HT1080 (cell line): ENCODE results near the gene STAT2. TPM values are rescaled to one million over a fixed set of nuclear protein-coding genes. Genes with fewer than 3 reads are reported as not detected.
"Not testable (repeated sequence)": the region's sequence is repeated elsewhere in the genome, so short reads cannot be mapped to it uniquely, and the experiment has no call there.

Experiments
- DNase-seq: peaks from one replicate; pipeline ENCODE4 v3.0.0-alpha.2; 2015; ENCODE audit warnings: low read depth
- polyA plus RNA-seq, 2 experiments: library from polyadenylated mRNA; depleted of rRNA; stranded (reverse); fragments of >200 nt; gene quantifications; 2 replicates each; pipeline ENCODE4 v1.2.3, GENCODE V29; 2015
- total RNA-seq: library from RNA; depleted of rRNA; stranded (reverse); fragments of >200 nt; shearing (Covaris generic); gene quantifications from 2 replicates; pipeline ENCODE4 v1.2.3, GENCODE V29; 2014; rRNA removed

Gene STAT2
- total RNA-seq: 32.7 and 33.1 TPM in 2 replicates
- 13.9 and 21.5 TPM in 2 replicates for polyA plus RNA-seq (2015; cell fraction: cytosol; rRNA removed)
- 128 and 146 TPM in 2 replicates for polyA plus RNA-seq (2015; cell fraction: nucleus; rRNA removed)

DNA sequence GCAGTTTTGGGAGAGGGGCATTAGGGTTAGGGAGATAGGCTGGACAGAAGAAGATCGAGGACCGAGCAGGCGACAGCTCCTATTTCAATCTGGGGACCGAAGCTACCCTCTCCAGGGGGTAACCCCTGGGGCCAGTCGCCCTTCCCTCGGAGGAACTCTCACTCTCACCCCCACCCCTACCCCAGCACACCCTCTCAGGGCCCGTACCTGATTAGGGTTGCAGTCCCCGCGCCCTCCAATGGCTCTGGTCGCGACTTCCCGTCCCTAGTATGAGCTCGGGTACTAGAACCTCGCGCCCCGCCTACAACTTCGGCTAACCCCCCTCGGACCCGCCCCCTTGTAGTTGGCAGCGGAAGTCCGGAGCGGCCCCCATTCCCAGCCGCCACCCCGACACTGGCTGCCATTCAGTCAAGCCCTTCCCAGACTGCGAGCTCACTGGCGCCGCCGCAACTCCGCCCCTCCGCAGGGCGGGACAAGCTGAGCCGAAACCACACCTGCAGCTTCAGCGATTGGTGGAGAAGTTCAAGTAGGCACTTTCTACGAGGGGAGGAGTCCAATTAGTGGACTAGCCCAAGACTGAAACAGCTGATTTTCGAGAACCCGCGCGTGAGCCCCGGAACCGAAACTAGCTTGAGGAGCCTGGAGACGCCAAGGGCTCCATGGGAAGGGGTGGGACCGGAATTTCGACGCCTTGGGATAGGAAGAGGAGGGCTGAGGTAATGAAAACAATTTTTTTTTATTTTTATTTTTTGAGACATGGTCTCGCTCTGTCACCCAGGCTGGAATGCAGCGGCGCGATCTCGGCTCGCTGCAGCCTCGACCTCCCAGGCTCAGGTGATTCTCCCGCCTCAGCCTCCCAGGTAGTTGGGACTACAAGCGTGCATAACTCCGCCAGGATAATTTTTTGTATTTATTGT, at the start of gene STAT2:
TSS of gene STAT2 (minus strand) at position 257 of the 917 bp plus-strand sequence. CDS start 3,536 bp downstream, outside the sequence.
- peak; percentile 100 for DNase-seq

DNA sequence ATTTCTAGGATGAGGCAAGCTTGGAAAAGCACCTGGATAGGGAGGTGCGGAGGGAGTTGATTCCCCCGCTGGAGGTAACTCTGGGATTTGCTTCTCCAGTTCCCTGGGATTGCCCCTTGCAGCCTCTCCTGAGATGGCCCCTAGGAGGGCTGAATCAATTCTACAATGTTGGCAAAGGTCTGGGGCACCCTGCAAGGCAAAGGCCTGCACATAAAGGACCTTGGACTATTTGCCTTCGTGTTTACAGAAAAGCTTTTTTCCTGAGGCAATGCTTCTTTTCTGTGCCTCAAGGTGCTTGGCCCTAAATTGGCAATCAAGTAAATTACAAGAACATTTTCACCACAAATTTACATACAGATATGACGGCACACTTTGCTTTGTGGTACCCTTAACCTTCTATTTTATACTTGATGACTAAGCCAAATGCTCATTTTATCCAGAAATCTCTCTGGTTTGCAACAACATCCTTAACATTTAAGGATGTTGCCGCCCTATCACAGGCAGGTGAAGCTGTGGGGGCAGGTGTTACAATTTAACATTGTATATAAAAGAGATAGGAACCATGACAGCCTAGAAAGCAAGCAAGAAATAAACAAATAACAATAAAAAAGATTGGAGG, 49.0 kb upstream of the STAT2 start:
- DNase-seq: no peak

DNA sequence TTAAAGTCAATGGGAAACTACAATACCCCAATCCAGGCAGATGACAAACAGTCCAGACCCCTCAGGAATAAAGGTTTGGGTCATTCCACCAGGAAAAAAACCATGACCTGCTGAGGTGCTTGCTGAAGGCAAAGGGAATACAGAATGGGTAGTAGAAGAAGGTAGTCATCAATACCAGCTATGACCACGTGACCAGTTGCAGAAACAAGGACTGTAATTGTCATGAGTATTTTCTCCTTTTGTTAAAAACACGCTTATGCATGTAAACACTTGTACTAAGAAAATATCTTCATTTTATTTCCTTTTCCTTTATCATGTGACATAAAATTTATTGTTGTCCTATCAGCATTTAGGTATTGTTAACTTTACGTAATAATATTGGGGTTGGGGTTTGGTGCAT, 44.3 kb upstream of the STAT2 start:
- not testable (repeated sequence) for DNase-seq

DNA sequence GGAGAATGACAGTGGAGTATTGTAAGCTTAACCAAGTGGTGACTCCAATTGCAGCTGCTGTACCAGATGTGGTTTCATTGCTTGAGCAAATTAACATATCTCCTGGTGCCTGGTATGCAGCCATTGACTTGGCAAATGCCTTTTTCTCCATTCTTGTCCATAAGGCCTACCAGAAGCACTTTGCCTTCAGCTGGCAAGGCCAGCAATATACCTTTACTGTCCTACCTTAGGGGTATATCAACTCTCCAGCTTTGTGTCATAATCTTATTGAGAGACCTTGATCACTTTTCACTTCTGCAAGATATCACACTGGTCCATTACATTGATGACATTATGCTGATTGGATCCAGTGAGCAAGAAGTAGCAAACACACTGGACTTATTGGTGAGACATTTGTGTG, 41.7 kb upstream of the STAT2 start:
- DNase-seq: not testable (repeated sequence)

DNA sequence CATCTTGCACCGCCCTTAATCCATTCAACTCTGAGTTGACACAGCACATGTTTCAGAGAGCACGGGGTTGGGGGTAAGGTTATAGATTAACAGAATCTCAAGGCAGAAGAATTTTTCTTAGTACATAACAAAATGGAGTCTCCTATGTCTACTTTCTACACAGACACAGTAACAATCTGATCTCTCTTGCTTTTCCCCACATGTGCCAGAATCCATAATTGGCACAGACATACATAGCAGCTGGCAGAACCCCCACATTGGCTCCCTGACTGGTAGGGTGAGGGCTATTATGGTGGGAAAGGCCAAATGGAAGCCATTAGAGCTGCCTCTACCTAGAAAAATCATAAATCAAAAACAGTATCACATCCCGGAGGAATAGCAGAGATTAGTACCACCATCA, 41.2 kb upstream of the STAT2 start:
- not testable (repeated sequence) for DNase-seq

DNA sequence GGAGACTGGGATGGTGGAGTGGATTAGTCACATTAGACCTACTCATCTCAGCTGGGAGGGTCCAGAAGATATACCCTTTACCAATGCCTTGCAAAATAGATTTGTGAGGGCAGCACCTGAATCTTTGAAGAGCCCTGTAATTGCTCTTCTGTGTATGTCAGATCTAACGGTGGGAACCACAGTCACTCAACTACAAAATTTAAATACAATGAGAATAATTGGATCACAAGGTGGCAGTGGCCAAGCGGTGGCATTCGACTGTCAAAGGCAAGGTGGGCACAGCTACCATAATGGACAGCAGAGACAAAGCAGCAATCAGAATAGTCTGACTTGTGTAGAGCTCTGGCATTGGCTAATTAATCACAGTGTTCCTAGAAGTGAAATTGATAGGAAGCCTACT, 39.6 kb upstream of the STAT2 start:
- not testable (repeated sequence) for DNase-seq

DNA sequence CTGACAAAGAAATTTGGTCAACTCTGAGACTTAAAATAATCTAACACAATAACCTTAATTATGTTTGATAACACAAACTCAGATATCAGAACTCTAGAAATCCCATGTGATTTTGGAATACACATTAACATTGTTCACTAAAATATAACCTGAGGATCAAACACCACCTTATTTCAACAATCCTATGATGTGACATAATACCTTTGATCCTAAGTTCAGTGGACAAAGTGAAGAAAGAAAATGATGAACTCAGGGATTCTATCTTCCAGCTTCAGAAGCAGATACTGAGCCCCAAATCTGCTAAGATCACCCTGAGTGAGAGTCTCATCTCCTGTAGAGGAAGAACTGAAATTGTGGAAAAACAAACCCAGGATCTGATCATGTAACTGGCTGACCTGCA, 38.4 kb upstream of the STAT2 start:
- no peak for DNase-seq

DNA sequence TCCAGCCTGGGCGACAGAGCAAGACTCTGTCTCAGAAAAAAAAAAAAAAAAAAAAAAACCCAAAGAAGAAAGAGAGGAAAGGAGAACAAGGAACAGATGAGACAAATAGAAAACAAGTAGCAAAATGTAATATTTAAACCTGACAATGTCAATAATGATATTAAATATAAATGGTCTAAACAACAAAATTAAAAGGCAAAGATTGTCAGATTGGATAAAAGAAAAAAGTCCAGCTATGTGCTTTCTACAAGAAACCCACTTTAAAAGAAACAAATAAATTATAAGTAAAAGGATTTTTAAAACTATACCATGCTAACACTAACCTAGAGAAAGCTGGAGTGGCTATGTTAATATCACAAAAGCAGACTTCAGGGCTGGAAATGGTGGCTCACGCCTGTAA, 32.4 kb upstream of the STAT2 start:
- DNase-seq: no peak

DNA sequence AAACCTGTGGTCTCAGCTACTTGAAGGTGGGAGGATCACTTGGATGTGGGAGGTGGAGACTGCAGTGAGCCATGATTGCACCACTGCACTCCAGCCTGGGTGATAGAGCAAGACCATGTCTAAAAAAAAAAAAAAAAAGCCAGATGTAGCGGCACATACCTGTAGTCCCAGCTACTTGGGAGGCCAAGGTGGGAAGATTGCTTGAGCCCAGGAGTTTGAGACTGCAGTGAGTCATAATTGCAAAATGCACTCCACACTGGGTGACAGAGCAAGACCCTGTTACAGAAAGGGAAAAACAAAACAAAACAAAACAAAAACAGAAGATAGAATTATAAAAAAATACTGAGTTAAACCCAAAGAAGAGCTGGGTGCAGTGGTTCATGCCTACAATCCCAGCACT, 31.8 kb upstream of the STAT2 start:
- DNase-seq: no peak

DNA sequence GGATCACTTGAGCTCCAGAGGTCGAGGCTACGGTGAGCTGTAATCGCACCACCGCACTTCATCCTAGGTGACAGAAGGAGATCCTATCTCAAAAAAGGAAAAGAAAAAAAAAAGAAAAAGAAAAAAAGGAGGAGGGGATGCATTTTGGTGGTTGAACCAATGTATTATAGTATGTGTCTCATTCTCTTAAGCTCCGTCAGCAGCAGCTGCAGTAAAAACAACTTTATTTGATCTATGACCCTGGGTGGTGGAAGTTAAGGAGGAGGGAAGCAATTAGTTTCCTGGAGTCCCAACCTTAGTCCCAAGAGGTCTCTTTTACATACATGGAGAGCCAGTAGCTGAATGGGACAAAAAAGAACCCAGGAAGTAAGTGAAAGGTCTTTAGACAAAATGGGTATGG, 29.5 kb upstream of the STAT2 start:
- no peak for DNase-seq

DNA sequence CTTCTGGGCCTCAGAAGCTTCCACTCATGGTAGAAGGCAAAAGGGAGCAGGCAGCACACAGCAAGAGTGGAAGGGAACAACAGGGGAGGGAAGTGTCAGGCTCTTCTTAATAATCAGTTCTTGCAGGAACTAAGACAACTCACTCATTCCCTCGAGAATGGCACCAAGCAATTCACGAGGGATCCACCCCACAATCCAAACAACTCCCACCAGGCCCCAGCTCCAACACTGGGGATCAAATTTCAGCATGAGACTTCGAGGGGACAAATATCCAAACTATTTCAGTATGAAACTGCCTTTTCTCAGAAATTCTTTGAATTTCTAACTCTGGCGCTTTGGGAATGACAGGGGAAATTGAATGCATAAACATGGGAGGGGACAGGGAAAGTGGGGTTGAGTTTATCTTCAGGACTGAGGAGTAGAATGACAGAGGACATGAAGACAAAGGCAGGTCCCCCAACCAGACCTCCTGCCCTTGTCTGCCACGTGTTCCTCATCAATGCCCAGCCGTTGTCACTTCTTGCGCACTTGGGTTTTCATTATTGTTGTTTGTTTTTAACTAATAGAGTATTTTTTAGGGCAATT, 27.3 kb upstream of the STAT2 start:
- DNase-seq: no peak

DNA sequence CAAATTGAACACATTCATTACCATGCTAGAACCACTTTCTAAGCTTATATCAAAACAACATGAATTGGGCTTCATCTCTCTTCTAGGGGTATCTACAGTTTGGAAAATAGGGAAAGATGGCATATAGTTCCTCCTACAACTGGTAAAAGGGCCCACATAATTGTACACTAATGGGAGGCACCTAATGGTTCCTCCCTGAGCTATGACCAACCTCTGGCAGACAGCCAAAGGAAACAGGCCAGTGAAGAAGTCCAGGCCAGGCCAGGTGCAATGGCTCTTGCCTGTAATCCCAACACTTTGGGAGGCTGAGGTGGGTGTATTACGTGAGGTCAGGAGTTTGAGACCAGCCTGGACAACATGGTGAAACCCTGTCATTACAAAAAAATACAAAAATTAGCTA, 26.0 kb upstream of the STAT2 start:
- DNase-seq: no peak

DNA sequence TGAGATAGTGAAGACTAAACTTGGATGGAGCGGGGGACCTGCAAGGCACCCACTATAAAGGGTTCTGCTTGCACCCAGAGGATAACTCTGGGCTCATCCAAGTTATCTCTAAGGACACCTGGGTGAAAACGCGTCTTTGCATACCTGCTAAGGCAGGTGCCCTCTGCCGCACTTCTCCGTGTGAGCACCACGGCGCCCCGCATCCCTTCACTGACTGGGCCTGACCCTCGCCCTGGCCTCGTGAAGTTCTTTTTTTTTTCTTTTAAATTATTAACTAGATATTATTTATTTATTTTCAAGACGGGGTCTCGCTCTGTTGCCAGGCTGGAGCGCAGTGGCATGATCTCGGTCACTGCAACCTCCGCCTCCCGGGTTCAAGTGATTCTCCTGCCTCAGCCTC, 22.7 kb upstream of the STAT2 start:
- DNase-seq: no peak

DNA sequence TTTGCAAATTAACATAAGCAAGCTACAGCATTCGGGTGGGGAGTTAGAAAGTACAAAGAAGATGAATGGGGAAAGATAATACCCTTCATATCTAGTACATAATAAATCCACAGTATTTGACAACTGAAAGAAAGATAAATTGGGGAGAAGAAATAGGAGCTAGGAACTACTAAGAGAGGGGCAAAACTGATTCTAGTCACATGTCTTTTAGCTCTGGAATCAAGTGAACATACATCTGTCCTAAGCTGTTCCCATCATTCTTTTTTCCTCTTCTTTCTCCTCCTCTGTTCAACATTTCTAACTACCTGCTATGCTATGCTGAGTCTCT, 18.0 kb upstream of the STAT2 start:
- DNase-seq: no peak

DNA sequence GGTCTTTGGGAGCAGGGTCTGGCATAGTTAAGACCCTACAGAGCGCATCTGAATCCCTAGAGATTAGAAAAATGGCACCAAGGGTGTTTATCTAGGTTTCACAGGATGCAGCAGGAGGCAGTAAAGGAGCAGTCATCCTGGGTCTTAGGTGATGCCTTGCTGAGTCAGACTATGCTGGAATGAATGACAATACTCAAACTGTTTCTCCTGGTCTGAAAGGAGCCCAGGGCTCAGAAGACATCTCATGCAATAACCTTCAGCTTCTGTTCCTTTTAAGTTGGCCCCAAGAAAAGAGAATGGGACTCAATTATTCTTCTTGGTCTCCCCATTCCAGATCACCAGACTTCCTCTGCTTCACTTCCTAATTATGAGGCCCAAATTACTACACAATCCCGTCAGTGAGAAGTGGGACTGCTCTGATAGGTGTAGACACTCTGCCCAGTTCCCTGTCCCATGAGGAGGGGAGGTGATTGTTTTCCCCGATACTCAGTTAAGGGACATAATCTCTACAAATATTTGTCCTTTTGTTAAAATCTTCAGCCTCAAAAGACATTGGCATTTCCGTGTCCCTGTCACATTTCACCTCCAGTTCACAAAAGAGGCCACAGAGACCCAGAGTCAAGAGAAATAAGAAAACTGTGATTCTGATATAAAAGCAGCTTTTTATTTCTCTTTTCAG, 17.5 kb upstream of the STAT2 start:
- peak; percentile 60 for DNase-seq

DNA sequence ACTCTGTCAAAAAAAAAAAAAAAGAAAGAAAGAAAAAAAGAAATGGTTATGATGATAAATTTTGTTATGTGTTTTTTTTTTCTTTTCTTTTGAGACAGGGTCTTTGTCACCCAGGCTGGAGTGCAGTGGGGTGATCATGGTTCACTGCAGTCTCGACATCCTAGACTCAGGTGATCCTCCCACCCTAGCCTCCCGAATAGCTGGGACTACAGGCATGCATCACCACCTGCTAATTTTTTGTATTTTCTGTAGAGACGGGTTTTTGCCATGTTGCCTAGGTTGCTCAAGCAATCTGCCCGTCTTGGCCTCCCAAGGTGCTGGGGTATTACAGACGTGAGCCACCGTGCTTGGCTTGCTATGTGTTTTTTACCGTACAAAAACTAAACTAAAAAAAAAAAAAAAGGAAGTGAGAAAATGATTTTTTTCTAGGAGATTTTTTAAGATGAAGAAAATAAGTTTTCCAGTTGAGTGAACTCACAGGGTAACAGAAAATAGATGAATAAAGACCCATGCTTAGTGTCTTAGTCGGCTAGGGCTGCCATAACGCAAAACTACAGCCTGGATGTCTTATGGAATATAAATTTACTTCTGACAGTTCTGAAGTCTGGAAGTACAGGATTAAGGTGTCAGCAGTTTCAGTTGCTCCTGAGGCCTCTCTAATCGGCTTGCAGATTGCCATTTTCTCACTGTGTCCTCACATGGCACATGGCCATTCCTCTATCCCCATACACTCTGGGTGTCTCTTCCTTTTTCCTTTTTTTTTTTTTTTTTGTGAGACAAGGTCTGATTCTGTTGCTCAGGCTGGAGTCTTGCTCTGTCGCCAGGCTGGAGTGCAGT, 15.9 kb upstream of the STAT2 start:
- no peak for DNase-seq

DNA sequence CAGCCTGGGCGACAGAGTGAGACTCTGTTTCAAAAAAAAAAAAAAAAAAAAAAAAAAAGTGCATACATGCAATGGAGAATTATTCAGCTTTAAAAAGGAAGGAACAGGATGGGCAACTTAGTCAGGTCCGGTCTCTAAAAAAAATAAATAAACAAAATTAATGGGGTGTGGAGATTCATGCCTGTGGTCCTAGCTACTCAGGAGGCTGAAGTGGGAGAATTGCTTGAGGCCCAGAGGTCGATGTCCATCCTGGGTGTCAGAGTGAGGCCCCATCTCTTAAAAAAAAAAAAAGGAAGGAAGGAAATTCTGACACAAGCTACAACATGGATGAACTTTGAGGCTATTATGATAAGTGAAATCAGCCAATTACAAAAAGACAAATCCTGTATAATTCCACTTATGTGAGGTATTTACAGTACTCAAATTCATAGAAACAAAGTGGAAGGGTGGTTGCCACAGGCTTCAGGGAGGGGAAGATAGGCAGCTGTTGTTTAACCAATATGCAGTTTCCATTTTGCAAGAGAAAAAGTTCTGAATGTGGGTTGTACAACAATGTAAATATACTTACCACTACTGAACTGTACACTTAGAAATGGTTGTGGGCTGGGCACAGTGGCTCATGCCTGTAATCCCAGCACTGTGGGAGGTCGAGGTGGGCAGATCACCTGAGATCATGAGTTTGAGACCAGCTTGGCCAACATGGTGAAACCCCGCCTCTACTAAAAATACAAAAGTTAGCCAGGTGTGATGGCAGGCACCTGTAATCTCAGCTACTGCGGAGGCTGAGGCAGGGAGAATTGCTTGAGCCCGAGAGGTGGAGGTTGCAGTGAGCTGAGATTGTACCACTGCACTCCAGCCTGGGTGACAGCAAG, 15.1 kb upstream of the STAT2 start:
- DNase-seq: no peak

DNA sequence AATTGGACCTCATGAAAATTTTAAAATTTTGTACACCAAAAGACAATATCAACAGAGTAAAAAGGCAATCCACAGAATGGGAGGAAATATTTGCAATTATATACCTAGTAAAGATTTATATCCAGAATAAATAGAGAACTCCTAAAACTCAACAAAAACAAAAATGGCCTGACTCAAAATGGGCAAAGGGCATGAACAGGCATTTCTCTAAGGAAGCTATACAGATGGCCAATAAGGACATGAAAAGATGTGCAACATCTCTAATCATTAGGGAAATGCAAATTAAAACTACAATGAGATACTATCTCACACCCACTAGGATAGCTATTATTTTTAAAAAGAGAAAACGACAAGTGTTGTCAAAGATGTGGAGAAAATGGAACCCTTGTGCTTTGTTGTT, 13.6 kb upstream of the STAT2 start:
- DNase-seq: no peak

DNA sequence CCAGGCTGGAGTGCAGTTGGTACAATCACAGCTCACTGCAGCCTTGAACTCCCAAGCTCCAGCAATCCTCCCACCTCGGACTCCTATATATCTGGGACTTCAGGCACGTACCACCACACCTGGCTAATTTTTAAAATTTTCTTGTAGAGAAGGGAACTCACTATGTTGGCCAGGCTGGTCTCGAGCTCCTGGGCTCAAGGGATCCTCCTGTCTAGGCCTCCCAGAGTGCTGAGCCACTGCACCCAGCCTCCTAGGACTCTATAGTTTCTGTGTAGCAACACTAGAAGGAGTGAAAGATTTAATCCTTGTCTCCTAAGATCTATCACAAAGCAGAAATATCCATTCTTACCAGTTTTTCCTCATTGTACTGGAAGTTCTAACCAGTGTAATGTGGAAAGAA, 7.0 kb upstream of the STAT2 start:
- DNase-seq: no peak
